Naive B cell (primary cell): ENCODE results near the gene TBPL1. TPM values are rescaled to one million over a fixed set of nuclear protein-coding genes. Genes with fewer than 3 reads are reported as not detected.
"Not testable (repeated sequence)": the region's sequence is repeated elsewhere in the genome, so short reads cannot be mapped to it uniquely, and the experiment has no call there.

ENCODE experiments used
- ATAC-seq, 2 donors: fragments of 150-1000 bp; cut with Tn5 transposase; 2 replicates each; pipeline ENCODE4 v1.10.0; 2021; ENCODE audit warnings: low read depth in 2 of 2, mild to moderate bottlenecking in 2 of 2, moderate library complexity in 2 of 2
- DNase-seq: peaks from one replicate; pipeline ENCODE4 v3.0.0; 2022
- H3K27ac Mint-ChIP-seq, 6 donors: one replicate each; pipeline ENCODE4 v1.8.0; 2020 to 2022; ENCODE audit warnings: mild to moderate bottlenecking in 6 of 6, mixed read lengths in 6 of 6, moderate library complexity in 5 of 6, inconsistent platforms in 2 of 6
- H3K27me3 Mint-ChIP-seq, 3 donors: one replicate each; pipeline ENCODE4 v1.8.0; 2021 to 2022; ENCODE audit warnings: mixed read lengths in 3 of 3, mild to moderate bottlenecking in 1 of 3
- H3K36me3 Mint-ChIP-seq, 2 donors: one replicate each; pipeline ENCODE4 v1.8.0; 2020 to 2022; ENCODE audit warnings: mixed read lengths in 2 of 2, inconsistent platforms in 1 of 2, mild to moderate bottlenecking in 1 of 2
- H3K4me1 Mint-ChIP-seq, 3 donors: one replicate each; pipeline ENCODE4 v1.8.0; 2020 to 2022; ENCODE audit warnings: mixed read lengths in 3 of 3, inconsistent platforms in 1 of 3, mild to moderate bottlenecking in 1 of 3, moderate library complexity in 1 of 3
- H3K4me3 Mint-ChIP-seq, 8 donors: one replicate each; pipeline ENCODE4 v1.8.0; 2020 to 2022; ENCODE audit warnings: mild to moderate bottlenecking in 8 of 8, mixed read lengths in 8 of 8, moderate library complexity in 8 of 8, inconsistent platforms in 2 of 8
- H3K9me3 Mint-ChIP-seq, 7 donors: one replicate each; pipeline ENCODE4 v1.8.0; 2020 to 2022; ENCODE audit warnings: mixed read lengths in 7 of 7, mild to moderate bottlenecking in 5 of 7, inconsistent platforms in 2 of 7, moderate library complexity in 1 of 7
- polyA plus RNA-seq, 6 donors: library from polyadenylated mRNA; unstranded; fragments of 300-500 nt; fragmentation: Illumina TruSeq; gene quantifications; one replicate each; pipeline ENCODE4 v1.2.3, GENCODE V29; 2021; ENCODE audit warnings: low read depth in 6 of 6

Gene TBPL1
- 100 to 1,000 TPM in 1 of 6 donors, 10 to 100 TPM in 5; 64.4 to 100 (median 76.7) TPM for polyA plus RNA-seq

DNA sequence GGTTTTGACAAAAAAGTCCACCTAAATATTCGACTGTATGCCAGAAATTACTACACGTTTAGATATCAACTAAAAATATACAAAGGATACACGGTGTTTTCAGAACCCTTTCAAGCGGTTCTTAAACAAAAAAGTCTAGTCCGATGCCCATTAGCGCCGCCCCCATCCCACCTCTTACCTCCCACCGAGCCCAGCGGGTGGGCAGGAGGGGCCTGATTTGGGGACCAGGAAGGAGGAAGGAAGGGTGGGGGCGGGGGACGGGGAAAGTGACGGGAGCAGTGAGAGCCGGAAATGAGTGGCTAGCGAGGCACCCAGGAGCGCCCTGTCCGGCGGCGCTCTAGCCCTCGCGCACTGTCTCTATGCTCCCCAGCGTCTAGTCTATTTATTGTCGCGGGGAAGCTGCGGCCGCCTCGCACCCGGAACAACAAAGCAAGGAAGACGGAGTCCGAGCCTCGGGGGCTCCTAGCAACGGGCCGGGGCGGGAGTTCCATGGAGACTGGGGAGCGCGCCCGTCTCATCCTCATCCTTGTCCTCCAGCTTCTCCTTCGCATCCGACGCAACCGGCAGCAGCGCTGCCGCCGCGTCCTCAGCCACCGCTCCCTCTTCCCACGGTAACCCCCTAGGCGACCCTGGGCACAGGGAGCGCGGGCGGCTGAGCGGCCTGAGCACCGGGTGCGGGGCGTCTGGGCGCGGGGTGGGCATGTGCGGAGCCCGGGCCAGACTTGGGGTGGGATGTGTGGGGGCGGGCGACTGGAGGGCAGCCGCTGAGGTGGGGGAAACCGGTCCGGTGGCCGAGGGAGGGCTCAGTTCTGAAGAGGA is at the start of gene TBPL1:
TBPL1 (plus strand) TSS at position 410 of the 819 bp plus-strand sequence. CDS start 26,902 bp downstream, outside the sequence.
- no peaks in the 10 kb centered on the region for H3K36me3 Mint-ChIP-seq
- H3K9me3 Mint-ChIP-seq: no peaks in the 10 kb centered on the region
- DNase-seq: peak; percentile 89
- peak within 1 kb of the TSS; percentile 94 to 98 (median 96) for H3K27ac Mint-ChIP-seq
- H3K4me1 Mint-ChIP-seq: peaks cover 45 to 49% (median 49%) of the 10 kb centered on the region in 3 donors
- H3K27me3 Mint-ChIP-seq: no peaks in the 10 kb centered on the region
- peak within 1 kb of the TSS; percentile 96 to 100 (median 98) for H3K4me3 Mint-ChIP-seq
- ATAC-seq: peak; percentile 81 to 83

- Mint-ChIP-seq H3K36me3 (no peaks in the 10 kb centered on the region), H3K27ac (no peak overlapping the region)
- DNase-seq: no peak
Measured at GRCh38 chr6:133903855-133904254, 49.2 kb upstream of the TBPL1 start.

DNA sequence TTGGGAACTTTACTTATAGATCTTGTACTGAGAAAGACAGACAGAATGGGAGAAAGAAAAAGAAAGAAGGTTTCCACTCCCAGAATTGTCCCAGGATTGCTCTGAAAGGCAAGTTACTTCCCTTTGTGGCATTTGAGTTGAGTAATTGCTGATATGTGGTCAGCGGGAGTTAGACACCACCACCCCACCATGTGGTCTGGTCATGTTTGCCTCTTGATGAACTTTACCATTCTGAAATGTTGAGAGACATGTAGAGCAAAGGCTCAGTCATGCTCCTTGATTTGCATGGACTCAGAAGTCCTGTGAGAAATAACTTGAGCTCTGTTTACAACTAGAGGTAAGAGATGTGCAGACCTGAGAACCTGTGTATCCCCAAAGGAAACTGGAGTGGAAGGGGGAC is 47.0 kb upstream of the TBPL1 start:
- no peak for ATAC-seq
- Mint-ChIP-seq H3K4me3 (no peak overlapping the region), H3K9me3 (no peaks in the 10 kb centered on the region), H3K36me3 (peaks cover 0 to 8% of the 10 kb centered on the region in 2 donors), H3K27me3 (peaks cover 65 to 80% (median 65%) of the 10 kb centered on the region in 3 donors), H3K4me1 (no peaks in the 10 kb centered on the region), H3K27ac (peak overlapping the region in 1 of 6 donors; percentile 44)
- DNase-seq: no peak

More at GRCh38 chr6:133903855-133904254, 49.2 kb upstream of the TBPL1 start:
- Mint-ChIP-seq H3K4me3 (no peak overlapping the region), H3K27me3 (peaks cover 63 to 74% (median 66%) of the 10 kb centered on the region in 3 donors), H3K4me1 (no peaks in the 10 kb centered on the region), H3K9me3 (no peaks in the 10 kb centered on the region)
- no peak for ATAC-seq

- peaks cover 0 to 6% (median 5%) of the 10 kb centered on the region in 3 donors for H3K4me1 Mint-ChIP-seq
- H3K36me3 Mint-ChIP-seq: no peaks in the 10 kb centered on the region
- ATAC-seq (peak; percentile 65 to 68), DNase-seq (peak; percentile 54)
- H3K27me3 Mint-ChIP-seq: peaks cover 26 to 31% (median 29%) of the 10 kb centered on the region in 3 donors
- H3K9me3 Mint-ChIP-seq: no peaks in the 10 kb centered on the region
- peak overlapping the region in 2 of 6 donors; percentile 33 to 51 for H3K27ac Mint-ChIP-seq
- H3K4me3 Mint-ChIP-seq: peak overlapping the region in 2 of 8 donors; percentile 1 to 25
Measured at GRCh38 chr6:133916650-133917151, 36.3 kb upstream of the TBPL1 start.

DNA sequence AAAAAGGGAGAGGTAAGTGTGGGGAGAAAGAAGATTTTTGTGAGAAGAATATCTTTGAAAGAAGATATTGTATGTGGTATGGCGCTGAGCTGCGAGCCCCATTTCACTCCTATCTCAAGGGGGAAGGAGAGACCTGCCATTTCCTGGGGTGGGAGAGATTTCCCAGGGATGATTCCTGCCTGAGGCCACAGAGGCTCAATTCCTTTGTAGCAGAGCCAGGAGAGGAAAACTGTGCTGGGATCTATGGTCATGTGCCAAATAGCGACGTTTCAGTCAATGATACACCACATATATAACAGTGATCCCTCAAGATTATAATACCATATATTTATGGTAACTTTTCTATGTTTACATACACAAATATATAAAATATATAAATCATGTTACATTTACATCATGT is 35.2 kb upstream of the TBPL1 start:
- no peak for DNase-seq
- H3K4me1 Mint-ChIP-seq: peaks cover 0 to 6% (median 5%) of the 10 kb centered on the region in 3 donors

GRCh38 chr6:133918208-133918930 is 34.7 kb upstream of the TBPL1 start:
- peaks cover 0 to 6% (median 5%) of the 10 kb centered on the region in 3 donors for H3K4me1 Mint-ChIP-seq
- ATAC-seq (no peak), DNase-seq (no peak)
- H3K36me3 Mint-ChIP-seq: no peaks in the 10 kb centered on the region
- H3K27ac Mint-ChIP-seq: peak overlapping the region in 1 of 6 donors; percentile 30
- peaks cover 20 to 32% (median 25%) of the 10 kb centered on the region in 3 donors for H3K27me3 Mint-ChIP-seq
- no peak overlapping the region for H3K4me3 Mint-ChIP-seq
- no peaks in the 10 kb centered on the region for H3K9me3 Mint-ChIP-seq

More for the DNA sequence above, 35.2 kb upstream of the TBPL1 start:
- no peak overlapping the region for H3K4me3 Mint-ChIP-seq
- H3K9me3 Mint-ChIP-seq: no peaks in the 10 kb centered on the region
- H3K27ac Mint-ChIP-seq: no peak overlapping the region
- H3K36me3 Mint-ChIP-seq: no peaks in the 10 kb centered on the region
- no peak for ATAC-seq
- H3K27me3 Mint-ChIP-seq: peaks cover 26 to 36% (median 26%) of the 10 kb centered on the region in 3 donors

DNA sequence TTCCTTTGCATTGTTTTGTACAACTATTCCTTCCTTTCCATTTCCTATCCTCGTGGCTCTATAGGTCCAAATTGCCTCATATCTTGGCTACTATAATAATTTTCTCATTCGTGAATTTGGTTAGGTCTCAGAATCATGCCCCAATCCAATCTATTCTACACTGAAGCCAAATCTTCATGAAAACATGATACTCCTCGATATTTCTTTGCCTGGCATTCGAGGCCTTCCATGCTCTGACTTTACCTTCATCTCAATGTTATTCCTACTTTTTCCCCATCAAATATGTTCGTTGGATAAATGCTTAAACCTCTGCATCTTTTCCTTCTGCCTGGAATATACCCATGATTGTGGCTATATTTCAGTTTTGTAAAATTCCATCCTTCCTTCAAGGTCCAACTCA is 33.7 kb upstream of the TBPL1 start:
- DNase-seq: no peak
- peaks cover 18 to 35% (median 22%) of the 10 kb centered on the region in 3 donors for H3K27me3 Mint-ChIP-seq
- no peak for ATAC-seq
- H3K9me3 Mint-ChIP-seq: no peaks in the 10 kb centered on the region
- peak overlapping the region in 1 of 6 donors; percentile 3 for H3K27ac Mint-ChIP-seq
- H3K4me1 Mint-ChIP-seq: peaks cover 0 to 6% (median 5%) of the 10 kb centered on the region in 3 donors
- no peaks in the 10 kb centered on the region for H3K36me3 Mint-ChIP-seq
- H3K4me3 Mint-ChIP-seq: no peak overlapping the region

DNA sequence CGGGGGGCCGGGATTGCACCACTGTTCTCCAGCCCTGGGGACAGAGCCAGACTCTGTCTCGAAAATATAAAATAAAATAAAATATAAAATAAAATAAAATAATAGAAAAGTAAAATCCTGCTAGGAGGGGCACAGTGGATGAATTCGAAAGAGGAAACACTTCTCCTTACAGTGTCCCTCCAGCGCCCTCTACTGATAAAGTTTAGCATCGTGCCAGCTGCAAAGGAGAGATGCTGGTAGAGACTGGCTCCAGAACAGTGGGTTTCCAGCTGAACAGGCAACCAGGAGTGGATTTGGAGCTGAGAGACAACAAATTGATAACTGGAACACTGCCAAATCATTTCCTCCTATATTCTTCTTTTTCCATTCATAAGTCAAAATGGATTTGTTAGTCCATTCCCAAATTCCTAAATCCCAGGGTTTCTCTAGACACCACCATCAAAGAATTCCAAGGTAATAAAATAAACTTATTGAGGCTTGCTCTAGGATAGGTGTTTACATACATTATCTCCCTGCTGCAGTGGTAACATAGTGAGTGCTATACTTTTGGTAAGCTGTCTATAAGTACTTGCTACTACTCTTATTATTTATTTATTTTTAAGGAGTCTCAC is 31.7 kb upstream of the TBPL1 start:
- Mint-ChIP-seq H3K27ac (no peak overlapping the region), H3K9me3 (no peaks in the 10 kb centered on the region), H3K4me1 (peaks cover 0 to 6% (median 5%) of the 10 kb centered on the region in 3 donors), H3K27me3 (peaks cover 27 to 38% (median 28%) of the 10 kb centered on the region in 3 donors), H3K4me3 (no peak overlapping the region), H3K36me3 (no peaks in the 10 kb centered on the region)
- peak; percentile 59 to 76 for ATAC-seq
- DNase-seq: peak; percentile 59

DNA sequence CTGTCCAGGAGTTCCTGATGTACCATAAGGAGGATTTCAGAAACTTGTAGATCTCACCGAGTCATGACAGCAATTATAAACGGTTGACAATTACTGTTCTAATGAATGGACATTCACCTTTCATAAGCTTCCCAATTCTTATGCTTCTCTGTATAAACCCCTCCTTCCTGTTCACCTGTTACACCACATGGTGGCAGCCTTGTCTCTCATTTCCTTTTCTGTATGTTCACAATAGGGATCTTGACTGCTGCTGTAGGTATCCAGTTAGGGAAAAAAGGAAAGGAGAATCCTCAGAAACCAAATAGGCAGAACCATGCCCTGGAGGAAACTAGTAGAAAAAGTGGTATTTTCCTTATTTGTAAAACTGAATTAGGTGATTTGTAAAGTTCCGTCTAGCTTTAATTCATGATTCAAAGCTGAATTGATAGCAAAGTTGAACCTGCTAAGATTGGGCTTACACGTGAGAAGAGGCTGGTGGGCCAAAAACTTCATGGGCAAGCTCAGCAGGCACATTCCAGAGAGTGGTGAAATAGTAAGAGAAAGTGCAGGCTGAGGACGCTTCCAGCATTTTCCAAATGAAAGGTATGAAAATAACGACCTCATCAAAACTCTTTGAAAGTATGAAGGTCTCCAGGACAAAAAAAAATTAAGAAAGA is 29.0 kb upstream of the TBPL1 start:
- peak; percentile 60 for DNase-seq
- Mint-ChIP-seq H3K4me1 (no peaks in the 10 kb centered on the region), H3K9me3 (no peaks in the 10 kb centered on the region), H3K27ac (no peak overlapping the region), H3K4me3 (no peak overlapping the region), H3K27me3 (peaks cover 25 to 39% (median 36%) of the 10 kb centered on the region in 3 donors), H3K36me3 (no peaks in the 10 kb centered on the region)
- ATAC-seq: peak; percentile 78 to 81

DNA sequence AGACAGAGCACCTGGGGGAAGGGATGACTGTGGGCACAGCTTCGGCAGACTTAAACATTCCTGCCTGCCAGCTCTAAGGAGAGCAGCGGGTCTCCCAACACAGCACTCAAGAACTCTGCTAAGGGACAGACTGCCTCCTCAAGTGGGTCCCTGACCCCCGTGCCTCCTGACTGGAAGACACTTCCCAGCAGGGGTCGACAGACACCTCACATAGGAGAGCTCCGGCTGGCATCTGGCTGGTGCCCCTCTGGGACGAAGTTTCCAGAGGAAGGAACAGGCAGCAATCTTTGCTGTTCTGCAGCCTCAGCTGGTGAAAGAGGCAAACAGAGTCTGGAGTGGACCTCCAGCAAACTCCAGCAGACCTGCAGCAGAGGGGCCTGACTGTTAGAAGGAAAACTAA is 21.8 kb upstream of the TBPL1 start:
- peaks cover 11 to 45% (median 15%) of the 10 kb centered on the region in 3 donors for H3K27me3 Mint-ChIP-seq
- not testable (repeated sequence) for H3K4me1 Mint-ChIP-seq, ATAC-seq, DNase-seq, H3K4me3 Mint-ChIP-seq
- H3K36me3 Mint-ChIP-seq: peaks cover 5 to 24% of the 10 kb centered on the region in 2 donors
- H3K27ac Mint-ChIP-seq: peak overlapping the region in 1 of 6 donors; percentile 54
- H3K9me3 Mint-ChIP-seq: peaks cover 7 to 31% (median 18%) of the 10 kb centered on the region in 7 donors

DNA sequence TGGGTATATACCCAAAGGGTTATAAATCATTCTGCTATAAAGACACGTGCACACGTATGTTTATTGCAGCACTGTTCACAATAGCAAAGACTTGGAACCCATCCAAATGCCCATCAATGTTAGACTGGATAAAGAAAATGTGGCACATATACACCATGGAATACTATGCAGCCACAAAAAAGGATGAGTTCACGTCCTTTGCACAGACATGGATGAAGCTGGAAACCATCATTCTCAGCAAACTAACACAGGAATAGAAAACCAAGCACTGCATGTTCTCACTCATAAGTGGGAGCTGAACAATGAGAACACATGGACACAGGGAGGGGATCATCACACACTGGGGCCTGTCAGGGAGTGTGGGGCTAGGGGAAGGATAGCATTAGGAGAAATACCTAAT is 16.7 kb upstream of the TBPL1 start:
- not testable (repeated sequence) for ATAC-seq, H3K27ac Mint-ChIP-seq, H3K4me1 Mint-ChIP-seq, H3K4me3 Mint-ChIP-seq, DNase-seq
- peaks cover 5 to 24% of the 10 kb centered on the region in 2 donors for H3K36me3 Mint-ChIP-seq
- H3K9me3 Mint-ChIP-seq: peaks cover 7 to 33% (median 18%) of the 10 kb centered on the region in 7 donors
- H3K27me3 Mint-ChIP-seq: peaks cover 19 to 46% (median 30%) of the 10 kb centered on the region in 3 donors

GRCh38 chr6:133937909-133938308 is 15.1 kb upstream of the TBPL1 start:
- no peak for ATAC-seq
- H3K27ac Mint-ChIP-seq: no peak overlapping the region
- DNase-seq: no peak

More at GRCh38 chr6:133937909-133938308, 15.1 kb upstream of the TBPL1 start:
- Mint-ChIP-seq H3K36me3 (peaks cover 5 to 11% of the 10 kb centered on the region in 2 donors), H3K4me1 (no peaks in the 10 kb centered on the region), H3K27me3 (peaks cover 28 to 38% (median 35%) of the 10 kb centered on the region in 3 donors), H3K4me3 (no peak overlapping the region), H3K9me3 (peaks cover 7 to 29% (median 16%) of the 10 kb centered on the region in 7 donors)
